ENCODE measurements around the gene ABCD4.
A peak's percentile ranks its signal among the peaks of the same experiment; 100 is the strongest.

Gene ABCD4

GRCh38 chr14:74302152-74302628 lies 544 bp downstream of the ABCD4 start:
- H3K36me3 ChIP-seq (ENCODE audit: insufficient read depth, low read length) = peaks cover 14% of the 10 kb centered on the region; the same call in 1 of the 2 replicates
- no peaks in the 10 kb centered on the region for H3K79me2 ChIP-seq (ENCODE audit: insufficient read depth, low read length)
- H3K9ac ChIP-seq (ENCODE audit: low read length) = peak overlapping the region; percentile 79
- peak overlapping the region; percentile 46 for H3K27ac ChIP-seq (ENCODE audit: low read depth, low read length, poor library complexity, severe bottlenecking)
- H3K4me3 ChIP-seq (ENCODE audit: low read depth, low read length, poor library complexity, severe bottlenecking) = peak overlapping the region; percentile 79
- no peaks in the 10 kb centered on the region for H3K9me3 ChIP-seq (ENCODE audit: low read length)
- no peaks in the 10 kb centered on the region for H3F3A ChIP-seq (ENCODE audit: insufficient read depth, low read length)
- H3K4me2 ChIP-seq (ENCODE audit: low read length) = peak overlapping the region; percentile 68
- no peaks in the 10 kb centered on the region for H3K27me3 ChIP-seq (ENCODE audit: insufficient read depth, low read length)
- H2AFZ ChIP-seq (ENCODE audit: low read length) = no peak overlapping the region
- TF ChIP-seq CTCF (IDR thresholded peaks at IDR 0.05; ENCODE audit: low read length) (peak; percentile 53), EZH2 (IDR thresholded peaks at IDR 0.05; ENCODE audit: borderline replicate concordance, low read length) (no peak)
- no peaks in the 10 kb centered on the region for H3K9me2 ChIP-seq (ENCODE audit: low read depth, low read length)
- peaks cover 16% of the 10 kb centered on the region for H3K4me1 ChIP-seq (ENCODE audit: insufficient read depth, low read length, severe bottlenecking)
- no peaks in the 10 kb centered on the region for H4K20me1 ChIP-seq (ENCODE audit: insufficient read depth, low read length)

GRCh38 chr14:74301594-74302151 lies 1.1 kb downstream of the ABCD4 start:
- H3F3A ChIP-seq (ENCODE audit: insufficient read depth, low read length) = no peaks in the 10 kb centered on the region
- H3K27me3 ChIP-seq (ENCODE audit: insufficient read depth, low read length) = no peaks in the 10 kb centered on the region
- H3K9me2 ChIP-seq (ENCODE audit: low read depth, low read length) = no peaks in the 10 kb centered on the region
- no peak for TF ChIP-seq EZH2 (IDR thresholded peaks at IDR 0.05; ENCODE audit: borderline replicate concordance, low read length)
- TF ChIP-seq CTCF (IDR thresholded peaks at IDR 0.05; ENCODE audit: low read length) = no peak
- peaks cover 14% of the 10 kb centered on the region; the same call in 1 of the 2 replicates for H3K36me3 ChIP-seq (ENCODE audit: insufficient read depth, low read length)
- peak overlapping the region; percentile 68 for H3K4me2 ChIP-seq (ENCODE audit: low read length)
- no peak overlapping the region for H2AFZ ChIP-seq (ENCODE audit: low read length)
- H3K9ac ChIP-seq (ENCODE audit: low read length) = peak overlapping the region; percentile 79; the same call in 1 of the 2 replicates
- peak overlapping the region; percentile 79 for H3K4me3 ChIP-seq (ENCODE audit: low read depth, low read length, poor library complexity, severe bottlenecking)
- H4K20me1 ChIP-seq (ENCODE audit: insufficient read depth, low read length) = no peaks in the 10 kb centered on the region
- no peaks in the 10 kb centered on the region for H3K79me2 ChIP-seq (ENCODE audit: insufficient read depth, low read length)
- H3K9me3 ChIP-seq (ENCODE audit: low read length) = no peaks in the 10 kb centered on the region
- peak overlapping the region; percentile 46 for H3K27ac ChIP-seq (ENCODE audit: low read depth, low read length, poor library complexity, severe bottlenecking)
- peaks cover 16% of the 10 kb centered on the region for H3K4me1 ChIP-seq (ENCODE audit: insufficient read depth, low read length, severe bottlenecking)

GRCh38 chr14:74299061-74299545 lies 3.6 kb downstream of the ABCD4 start:
- H3K9ac ChIP-seq (ENCODE audit: low read length) = no peak overlapping the region
- no peaks in the 10 kb centered on the region for H3F3A ChIP-seq (ENCODE audit: insufficient read depth, low read length)
- H3K9me2 ChIP-seq (ENCODE audit: low read depth, low read length) = no peaks in the 10 kb centered on the region
- no peak for TF ChIP-seq CTCF (IDR thresholded peaks at IDR 0.05; ENCODE audit: low read length)
- TF ChIP-seq EZH2 (IDR thresholded peaks at IDR 0.05; ENCODE audit: borderline replicate concordance, low read length) = no peak
- no peak overlapping the region for H3K4me2 ChIP-seq (ENCODE audit: low read length)
- H4K20me1 ChIP-seq (ENCODE audit: insufficient read depth, low read length) = no peaks in the 10 kb centered on the region
- peaks cover 16% of the 10 kb centered on the region for H3K4me1 ChIP-seq (ENCODE audit: insufficient read depth, low read length, severe bottlenecking)
- H3K79me2 ChIP-seq (ENCODE audit: insufficient read depth, low read length) = no peaks in the 10 kb centered on the region
- no peak overlapping the region for H2AFZ ChIP-seq (ENCODE audit: low read length)
- no peaks in the 10 kb centered on the region for H3K27me3 ChIP-seq (ENCODE audit: insufficient read depth, low read length)
- no peaks in the 10 kb centered on the region for H3K9me3 ChIP-seq (ENCODE audit: low read length)
- H3K4me3 ChIP-seq (ENCODE audit: low read depth, low read length, poor library complexity, severe bottlenecking) = no peak overlapping the region
- H3K27ac ChIP-seq (ENCODE audit: low read depth, low read length, poor library complexity, severe bottlenecking) = no peak overlapping the region
- H3K36me3 ChIP-seq (ENCODE audit: insufficient read depth, low read length) = peaks cover 18% of the 10 kb centered on the region; the same call in 1 of the 2 replicates

Measured in OCI-LY1 (cell line).